Measurements from ENCODE around the gene CST4.

- TF ChIP-seq CTCF (conservative IDR thresholded peaks at IDR 0.05; ENCODE audit: low read depth in 2 of 2) (no peak), EZH2 (IDR thresholded peaks at IDR 0.05; ENCODE audit: low read depth, unreplicated experiment) (no peak), REST (IDR thresholded peaks at IDR 0.05; ENCODE audit: unreplicated experiment) (no peak), POLR2AphosphoS5 (IDR thresholded peaks at IDR 0.05; ENCODE audit: low read depth) (no peak), EZH2phosphoT487 (IDR thresholded peaks at IDR 0.05; ENCODE audit: unreplicated experiment) (no peak), ZNF331 (CRISPR knock-in tag; IDR thresholded peaks at IDR 0.05; ENCODE audit: low read depth) (no peak), CREB1 (CRISPR knock-in tag; IDR thresholded peaks at IDR 0.05; ENCODE audit: low read depth) (no peak), JUNB (IDR thresholded peaks at IDR 0.05; ENCODE audit: unreplicated experiment) (no peak), NANOG (IDR thresholded peaks at IDR 0.05; ENCODE audit: borderline replicate concordance) (no peak), STAT1 (IDR thresholded peaks at IDR 0.05; ENCODE audit: unreplicated experiment) (no peak), ZNF114 (CRISPR knock-in tag; IDR thresholded peaks at IDR 0.05) (no peak)
These were observed 2.6 kb downstream of the CST4 start for GRCh38 chr20:23686046-23686750.

Measured in GM23338 (cell line).